ENCODE results near the gene COPS9. TPM values are rescaled to one million over a fixed set of nuclear protein-coding genes. Genes with fewer than 3 reads are reported as not detected.

COPS9 gene
- total RNA-seq, 4 donors from 2014 or later = 13.1 to 124 (median 72.1) TPM

- intact Hi-C loops (cut with DNase I; ENCODE audit: low total_unique reads) = no loop called here
- 79 to 80% methylated on average over 1 to 3 of the region's 3 CpGs for WGBS, 2 donors (ENCODE audit: low coverage in 1 of 2)
- Histone ChIP-seq H3K27ac (no peak overlapping the region), H3K9me3 (no peaks in the 10 kb centered on the region), H3K4me3 (no peak overlapping the region), H3K27me3 (peaks cover 16% of the 10 kb centered on the region), H3K36me3 (no peaks in the 10 kb centered on the region), H3K4me1 (no peaks in the 10 kb centered on the region)
- in situ Hi-C loops (cut with MboI; ENCODE audit: low pct_ligation_motif_present in 1 of 4, low pct_unique_long_range_greater_than_20kb in 1 of 4, low sequenced_read_pairs in 3 of 4) = no loop called here
- no peak for DNase-seq
- TF ChIP-seq, protein P1, sequence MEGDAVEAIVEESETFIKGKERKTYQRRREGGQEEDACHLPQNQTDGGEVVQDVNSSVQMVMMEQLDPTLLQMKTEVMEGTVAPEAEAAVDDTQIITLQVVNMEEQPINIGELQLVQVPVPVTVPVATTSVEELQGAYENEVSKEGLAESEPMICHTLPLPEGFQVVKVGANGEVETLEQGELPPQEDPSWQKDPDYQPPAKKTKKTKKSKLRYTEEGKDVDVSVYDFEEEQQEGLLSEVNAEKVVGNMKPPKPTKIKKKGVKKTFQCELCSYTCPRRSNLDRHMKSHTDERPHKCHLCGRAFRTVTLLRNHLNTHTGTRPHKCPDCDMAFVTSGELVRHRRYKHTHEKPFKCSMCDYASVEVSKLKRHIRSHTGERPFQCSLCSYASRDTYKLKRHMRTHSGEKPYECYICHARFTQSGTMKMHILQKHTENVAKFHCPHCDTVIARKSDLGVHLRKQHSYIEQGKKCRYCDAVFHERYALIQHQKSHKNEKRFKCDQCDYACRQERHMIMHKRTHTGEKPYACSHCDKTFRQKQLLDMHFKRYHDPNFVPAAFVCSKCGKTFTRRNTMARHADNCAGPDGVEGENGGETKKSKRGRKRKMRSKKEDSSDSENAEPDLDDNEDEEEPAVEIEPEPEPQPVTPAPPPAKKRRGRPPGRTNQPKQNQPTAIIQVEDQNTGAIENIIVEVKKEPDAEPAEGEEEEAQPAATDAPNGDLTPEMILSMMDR (IDR thresholded peaks at IDR 0.05) = no peak
Observed at GRCh38 chr2:240178564-240178963, 42.5 kb upstream of the COPS9 start.

GRCh38 chr2:240174496-240174895, 38.4 kb upstream of the COPS9 start:
- Histone ChIP-seq H3K27ac (no peak overlapping the region), H3K4me3 (no peak overlapping the region), H3K36me3 (no peaks in the 10 kb centered on the region), H3K27me3 (peaks cover 26% of the 10 kb centered on the region), H3K4me1 (no peaks in the 10 kb centered on the region), H3K9me3 (no peaks in the 10 kb centered on the region)
- intact Hi-C loops (cut with DNase I; ENCODE audit: low total_unique reads) (no loop called here), in situ Hi-C loops (cut with MboI; ENCODE audit: low pct_ligation_motif_present in 1 of 4, low pct_unique_long_range_greater_than_20kb in 1 of 4, low sequenced_read_pairs in 3 of 4) (no loop called here)
- TF ChIP-seq POLR2AphosphoS5 (IDR thresholded peaks at IDR 0.05) = no peak
- TF ChIP-seq, protein P1 (IDR thresholded peaks at IDR 0.05) = no peak
- WGBS, 2 donors (ENCODE audit: low coverage in 1 of 2) = 63 to 72% methylated on average over 5 to 7 of the region's 7 CpGs
- no peak for DNase-seq

DNA sequence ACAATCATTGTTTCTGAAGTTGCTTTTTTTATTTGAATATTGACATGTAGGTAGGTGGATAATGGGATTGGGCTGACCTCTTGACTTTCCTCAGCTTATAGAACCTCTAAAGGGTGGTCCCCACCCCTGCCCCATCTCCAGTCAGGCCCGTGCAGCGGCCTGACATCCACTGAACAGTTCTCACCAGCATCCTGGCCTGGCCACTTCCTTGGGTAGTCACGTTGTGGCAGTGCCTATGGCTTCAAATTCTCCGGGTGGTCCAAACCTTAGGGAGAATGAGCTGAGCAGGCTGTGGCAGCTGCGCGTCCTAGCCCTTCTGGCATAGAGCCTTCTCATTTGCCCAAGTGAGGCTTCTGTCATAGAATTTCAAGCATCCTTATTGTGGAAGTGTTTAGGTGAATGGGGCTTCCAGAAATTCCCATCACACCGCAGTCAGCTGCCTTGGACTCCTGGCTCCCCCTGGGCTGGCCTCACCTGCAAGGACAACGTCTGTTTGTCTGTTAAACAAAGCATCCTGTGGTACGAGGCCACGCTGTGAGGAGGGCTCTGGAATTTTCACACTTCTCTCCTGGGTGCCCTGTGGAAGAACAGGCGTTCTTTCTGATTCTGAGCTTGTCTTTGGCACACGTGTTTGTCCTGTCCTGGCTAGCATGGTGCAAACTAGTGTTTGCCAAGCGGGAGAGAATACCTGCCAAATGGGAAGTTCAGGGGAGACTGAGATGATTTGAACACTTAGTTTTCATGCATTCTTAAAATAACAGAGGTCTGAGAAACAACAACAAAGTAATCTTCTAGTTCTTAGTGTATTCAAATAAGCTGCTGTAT, 36.2 kb upstream of the COPS9 start:
- 63 to 73% methylated on average over 1 to 13 of the region's 13 CpGs for WGBS, 2 donors (ENCODE audit: low coverage in 1 of 2)
- Histone ChIP-seq H3K4me1 (no peaks in the 10 kb centered on the region), H3K27ac (no peak overlapping the region), H3K27me3 (peaks cover 29% of the 10 kb centered on the region), H3K9me3 (no peaks in the 10 kb centered on the region), H3K4me3 (no peak overlapping the region), H3K36me3 (no peaks in the 10 kb centered on the region)
- TF ChIP-seq POLR2AphosphoS5 (IDR thresholded peaks at IDR 0.05) (no peak), POLR2A (IDR thresholded peaks at IDR 0.05) (no peak), EP300 (IDR thresholded peaks at IDR 0.05; ENCODE audit: low read depth) (no peak)
- TF ChIP-seq, protein P1 (IDR thresholded peaks at IDR 0.05) = no peak
- in situ Hi-C loops (cut with MboI; ENCODE audit: low pct_ligation_motif_present in 1 of 4, low pct_unique_long_range_greater_than_20kb in 1 of 4, low sequenced_read_pairs in 3 of 4) (no loop called here), intact Hi-C loops (cut with DNase I; ENCODE audit: low total_unique reads) (no loop called here)
- DNase-seq = no peak

DNA sequence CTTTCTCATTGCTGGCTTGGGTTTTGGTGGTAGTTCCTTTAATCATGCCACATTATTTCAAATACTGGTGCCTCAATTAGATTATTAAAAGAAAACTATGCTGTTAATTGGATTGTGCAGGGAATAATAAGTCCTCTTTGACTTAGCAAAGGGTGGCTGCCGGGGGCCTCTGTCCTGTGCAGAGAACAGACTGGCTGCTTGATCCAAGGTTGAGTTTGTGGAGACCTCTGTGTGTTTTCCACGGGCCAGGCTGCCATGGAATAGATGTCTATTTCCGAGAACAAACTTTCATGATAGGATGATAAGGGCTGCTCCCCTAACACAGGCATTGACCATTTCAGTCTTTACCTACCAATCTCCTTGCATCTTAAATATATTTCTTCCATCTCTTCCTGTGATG, 34.8 kb upstream of the COPS9 start:
- Histone ChIP-seq H3K27me3 (peaks cover 23% of the 10 kb centered on the region), H3K4me3 (no peak overlapping the region), H3K27ac (no peak overlapping the region), H3K36me3 (no peaks in the 10 kb centered on the region), H3K9me3 (no peaks in the 10 kb centered on the region), H3K4me1 (no peaks in the 10 kb centered on the region)
- intact Hi-C loops (cut with DNase I; ENCODE audit: low total_unique reads) = no loop called here
- no peak for DNase-seq
- 76 to 82% methylated on average over 2 to 3 of the region's 3 CpGs for WGBS, 2 donors (ENCODE audit: low coverage in 1 of 2)
- in situ Hi-C loops (cut with MboI; ENCODE audit: low pct_ligation_motif_present in 1 of 4, low pct_unique_long_range_greater_than_20kb in 1 of 4, low sequenced_read_pairs in 3 of 4) = no loop called here
- TF ChIP-seq, protein P1 (IDR thresholded peaks at IDR 0.05) = no peak
- TF ChIP-seq POLR2A (IDR thresholded peaks at IDR 0.05) (no peak), POLR2AphosphoS5 (IDR thresholded peaks at IDR 0.05) (no peak), EP300 (IDR thresholded peaks at IDR 0.05; ENCODE audit: low read depth) (no peak)

Data from transverse colon (tissue), 4 donors.